K562 (cell line): ENCODE data around the gene FLCN. TPM values are rescaled to one million over a fixed set of nuclear protein-coding genes. Genes with fewer than 3 reads are reported as not detected.

ENCODE experiments used
- ATAC-seq: fragments of 200-7000 bp; cut with Tn5 transposase; 3 replicates; pipeline ENCODE4 v1.9.1; 2020; ENCODE audit warnings: moderate library complexity
- BruUV-seq: library from RNA; stranded (reverse); fragments of 400-500 nt; replicated peaks from 2 replicates; lab custom pipeline; 2021; lab: Mats Ljungman, UMichigan
- CTCF ChIA-PET: fragments of 300-600 bp; formaldehyde crosslinking; extraction: SDS; loops from one replicate; lab custom pipeline; 2021; ENCODE audit warnings: low intra/inter-chr PET ratio; lab: Yijun Ruan, JAX
- POLR2A ChIA-PET: fragments of 300-600, 350-650 bp; sonication (Branson Sonifier 250); formaldehyde crosslinking; extraction: SDS; loops from one replicate; lab custom pipeline; 2021; ENCODE audit warnings: antibody characterized with exemption, inconsistent platforms; lab: Yijun Ruan, JAX
- DNase-seq, 4 experiments: peaks; one replicate each; pipeline versions ENCODE4 v3.0.0 to v3.0.0-alpha.2; 2011 to 2018; ENCODE audit warnings: low spot score in 3 of 4, mixed read lengths in 3 of 4; ENCODE audit errors: extremely low read depth in 1 of 4
- FAIRE-seq: peaks from 2 replicates; lab custom pipeline; 2011; peaks lifted over from hg19 to GRCh38; lab: Jason Lieb, UNC
- H2AFZ ChIP-seq: 2 replicates; pipeline ENCODE4 v1.6.0; 2011; ENCODE audit warnings: low read depth, low read length, control low read depth, inconsistent platforms
- H3K27ac ChIP-seq: fragments of 200-600 bp; 3 replicates; pipeline ENCODE4 v1.8.0; 2011; ENCODE audit warnings: low read depth, mild to moderate bottlenecking, control low read depth, inconsistent platforms, low read length, moderate library complexity, mixed read lengths; ENCODE audit errors: extremely low read depth
- H3K27me3 ChIP-seq, 2 experiments: fragments of 300-600 bp in 1 of 2; 2 replicates in 1 of 2; 3 replicates in 1 of 2; pipeline versions ENCODE4 v1.6.0 to v1.8.0; 2011; ENCODE audit warnings: inconsistent platforms in 2 of 2, low read length in 2 of 2, mild to moderate bottlenecking in 1 of 2, mixed read lengths in 1 of 2, moderate library complexity in 1 of 2; ENCODE audit not compliant: control insufficient read depth in 2 of 2, insufficient read depth in 2 of 2
- H3K36me3 ChIP-seq: fragments of 300-600 bp; 3 replicates; pipeline ENCODE4 v1.8.0; 2011; ENCODE audit warnings: mild to moderate bottlenecking, low read length, inconsistent platforms; ENCODE audit not compliant: control insufficient read depth, insufficient read depth
- H3K4me1 ChIP-seq, 2 experiments: fragments of 200-600 bp in 1 of 2; replicated peaks in 1 of 2; 2 replicates in 1 of 2; 3 replicates in 1 of 2; pipeline versions ENCODE4 v1.5.1 to v1.8.0; 2011; ENCODE audit warnings: inconsistent platforms in 2 of 2, low read length in 2 of 2, mild to moderate bottlenecking in 1 of 2, mixed read lengths in 1 of 2, moderate library complexity in 1 of 2; ENCODE audit not compliant: control insufficient read depth in 2 of 2, insufficient read depth in 2 of 2
- H3K4me2 ChIP-seq: 2 replicates; pipeline ENCODE4 v1.6.1; 2011; ENCODE audit warnings: low read length, control low read depth, inconsistent platforms, mixed read lengths; ENCODE audit not compliant: insufficient read depth
- H3K4me3 ChIP-seq: fragments of 200-600 bp; sonication (generic), shearing (Covaris generic); 2 replicates; pipeline ENCODE4 v1.5.1; 2016; ENCODE audit warnings: control low read depth, inconsistent platforms
- H3K79me2 ChIP-seq: fragments of 200-600 bp; 3 replicates; pipeline ENCODE4 v1.8.0; 2011; ENCODE audit warnings: low read length, inconsistent platforms; ENCODE audit not compliant: control insufficient read depth, insufficient read depth
- H3K9ac ChIP-seq, 2 experiments: 2 replicates each; pipeline versions ENCODE4 v1.6.0 to v1.6.1; 2011; ENCODE audit warnings: low read depth in 2 of 2, low read length in 2 of 2, control low read depth in 1 of 2, inconsistent platforms in 1 of 2, mild to moderate bottlenecking in 1 of 2, mixed read lengths in 1 of 2; ENCODE audit not compliant: insufficient read depth in 1 of 2
- H3K9me1 ChIP-seq: one replicate; pipeline ENCODE4 v1.6.0; 2011; ENCODE audit warnings: inconsistent platforms, mild to moderate bottlenecking, low read length, moderate library complexity; ENCODE audit not compliant: control insufficient read depth, insufficient read depth
- H3K9me3 ChIP-seq: replicated peaks from 2 replicates; pipeline ENCODE4 v1.5.1; 2011; ENCODE audit warnings: low read depth, low read length, inconsistent platforms; ENCODE audit not compliant: control insufficient read depth, insufficient read depth
- H4K20me1 ChIP-seq: replicated peaks from 2 replicates; pipeline ENCODE4 v1.6.1; 2011; ENCODE audit warnings: low read length, inconsistent platforms, mixed read lengths; ENCODE audit not compliant: control insufficient read depth, insufficient read depth
- CAMTA2 ChIP-seq: fragments of 250-450 bp; sonication (Bioruptor Pico); conservative IDR thresholded peaks from 2 replicates; pipeline ENCODE4 v1.5.1; 2022
- SAP30 ChIP-seq: fragments of 200-600 bp; sonication (generic); IDR thresholded peaks from 2 replicates; pipeline ENCODE4 v1.6.1; 2012; ENCODE audit warnings: borderline replicate concordance, low read depth, mild to moderate bottlenecking, moderate library complexity, low read length, control low read depth, inconsistent platforms; ENCODE audit not compliant: insufficient read depth, poor library complexity, severe bottlenecking
- SMAD4 ChIP-seq: fragments of 250-450 bp; sonication (Bioruptor Pico); conservative IDR thresholded peaks from 2 replicates; pipeline ENCODE4 v1.8.0; 2021; ENCODE audit warnings: inconsistent platforms, mild to moderate bottlenecking, moderate library complexity
- SOX6 ChIP-seq: fragments of 450-650 bp; IDR thresholded peaks from 2 replicates; pipeline ENCODE4 v1.6.1; 2014; ENCODE audit warnings: mild to moderate bottlenecking
- TARDBP ChIP-seq: fragments of 450-650 bp; IDR thresholded peaks from 2 replicates; pipeline ENCODE4 v1.6.1; 2016
- ZNF124 ChIP-seq: sonication (generic); formaldehyde crosslinking; IDR thresholded peaks from 2 replicates; pipeline ENCODE4 v1.8.1; 2022; ENCODE audit warnings: missing genetic modification reagents
- WGBS: fragments of 100-300 bp; shearing (Covaris generic); methylation state at CpG from one replicate; pipeline ENCODE4 v1.1.6; 2016; ENCODE audit warnings: low coverage, mixed read lengths; ENCODE audit not compliant: insufficient coverage; ENCODE audit errors: missing lambda C conversion rate; 5-methylcytosine and 5-hydroxymethylcytosine counted together
- in situ Hi-C: fragments of 300-500 bp; cut with MboI; formaldehyde crosslinking; loops from 4 replicates; pipeline ENCODE4 v1.15.0; 2018; ENCODE audit warnings: inconsistent platforms, mixed read lengths
- intact Hi-C: fragments of 100-400 bp; cut with micrococcal nuclease; formaldehyde crosslinking; loops from 2 replicates; pipeline ENCODE4 v1.14.2; 2022
- polyA plus RNA-seq, 8 experiments: library from polyadenylated mRNA; depleted of rRNA in 4 of 8; stranded (reverse) in 5 of 8; unstranded in 3 of 8; fragments of >200 nt; fragmentation: Nextera tagmentation in 2 of 8; fragmentation: Illumina TruSeq in 1 of 8; extraction: Ambion mirVana in 2 of 8; extraction: Trizol in 1 of 8; gene quantifications; 2 replicates each; pipeline versions ENCODE4 v1.2.1 to v1.2.3, GENCODE V29; 2011 to 2014; ENCODE audit warnings: inconsistent platforms in 1 of 8, missing spikeins in 1 of 8
- total RNA-seq, 7 experiments: library from RNA; depleted of rRNA in 6 of 7; stranded (reverse); fragments of >200 nt in 6 of 7; fragmentation: Illumina TruSeq in 2 of 7; extraction: Trizol in 2 of 7; gene quantifications; 2 replicates each; pipeline versions ENCODE4 v1.2.1 to v1.2.3, GENCODE V29; 2011 to 2021; ENCODE audit warnings: low replicate concordance in 1 of 7
- TF ChIP-seq, protein P1 (sequence below), 2 experiments: fragments of 250-450 bp in 1 of 2; fragments of 450-650 bp in 1 of 2; sonication (Bioruptor Pico) in 1 of 2; IDR thresholded peaks; 2 replicates each; pipeline versions ENCODE4 v1.6.1 to v1.8.0; 2016 to 2021; ENCODE audit warnings: mild to moderate bottlenecking in 2 of 2, moderate library complexity in 2 of 2, missing compliant biosample characterization in 1 of 2, missing genetic modification characterization in 1 of 2
- TF ChIP-seq, protein P2 (sequence below): sonication (generic); formaldehyde crosslinking; IDR thresholded peaks from 2 replicates; pipeline ENCODE4 v1.8.1; 2023; ENCODE audit warnings: mild to moderate bottlenecking, missing genetic modification reagents

FLCN gene
- total and polyA plus RNA-seq, 9 of the 15 experiments (the other 6 are each of a cell fraction or from before 2014, with no cell fraction given), result 1.6 to 33.5 (median 10.9) TPM

DNA sequence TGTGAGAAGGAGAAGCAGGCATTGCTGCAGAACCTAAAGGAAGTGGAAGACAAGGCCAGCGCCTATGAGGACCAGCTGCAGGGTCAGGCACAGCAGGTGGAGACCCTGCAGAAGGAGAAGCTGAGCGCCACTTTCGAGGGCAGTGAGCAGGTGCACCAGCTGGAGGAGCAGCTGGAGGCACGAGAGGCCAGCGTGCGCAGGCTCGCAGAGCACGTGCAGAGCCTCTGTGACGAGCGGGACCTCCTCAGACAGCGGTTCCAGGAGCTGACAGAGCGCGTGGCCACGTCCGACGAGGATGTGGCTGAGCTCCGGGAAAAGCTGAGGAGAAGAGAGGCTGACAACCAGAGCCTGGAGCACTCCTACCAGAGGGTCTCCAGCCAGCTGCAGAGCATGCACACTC, 72.3 kb downstream of the FLCN start:
- Histone ChIP-seq H3K36me3 (peaks cover 32% of the 10 kb centered on the region; the same call in 2 of the 3 replicates), H3K9me1 (peaks cover 3% of the 10 kb centered on the region), H3K4me2 (no peak overlapping the region), H3K27me3 (no peaks in the 10 kb centered on the region), H4K20me1 (no peaks in the 10 kb centered on the region), H3K4me1 (peaks cover 0 to 4% of the 10 kb centered on the region in 2 experiments; a peak in 2 of 5 replicates), H3K27ac (no peak overlapping the region), H3K9ac (no peak overlapping the region), H3K79me2 (no peaks in the 10 kb centered on the region), H3K9me3 (no peaks in the 10 kb centered on the region), H3K4me3 (no peak overlapping the region), H2AFZ (no peak overlapping the region)
- intact Hi-C loops, result no loop called here
- BruUV-seq, result no TSS peak
- DNase-seq (no peak), FAIRE-seq (no peak), ATAC-seq (no peak)
- ChIA-PET CTCF (no interaction called here), POLR2A (no interaction called here)
- WGBS, result 100% methylated on average over 3 of the region's 17 CpGs
- in situ Hi-C loops, result no loop called here
- no peak for TF ChIP-seq SMAD4 (CRISPR knock-in tag)
- no peak for TF ChIP-seq TARDBP
- TF ChIP-seq, protein P1, sequence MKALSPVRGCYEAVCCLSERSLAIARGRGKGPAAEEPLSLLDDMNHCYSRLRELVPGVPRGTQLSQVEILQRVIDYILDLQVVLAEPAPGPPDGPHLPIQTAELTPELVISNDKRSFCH (CRISPR knock-in tag; IDR thresholded peaks at IDR 0.05), result no peak
- TF ChIP-seq, protein P1 (tag; IDR thresholded peaks at IDR 0.05), result no peak
- TF ChIP-seq, protein P2, sequence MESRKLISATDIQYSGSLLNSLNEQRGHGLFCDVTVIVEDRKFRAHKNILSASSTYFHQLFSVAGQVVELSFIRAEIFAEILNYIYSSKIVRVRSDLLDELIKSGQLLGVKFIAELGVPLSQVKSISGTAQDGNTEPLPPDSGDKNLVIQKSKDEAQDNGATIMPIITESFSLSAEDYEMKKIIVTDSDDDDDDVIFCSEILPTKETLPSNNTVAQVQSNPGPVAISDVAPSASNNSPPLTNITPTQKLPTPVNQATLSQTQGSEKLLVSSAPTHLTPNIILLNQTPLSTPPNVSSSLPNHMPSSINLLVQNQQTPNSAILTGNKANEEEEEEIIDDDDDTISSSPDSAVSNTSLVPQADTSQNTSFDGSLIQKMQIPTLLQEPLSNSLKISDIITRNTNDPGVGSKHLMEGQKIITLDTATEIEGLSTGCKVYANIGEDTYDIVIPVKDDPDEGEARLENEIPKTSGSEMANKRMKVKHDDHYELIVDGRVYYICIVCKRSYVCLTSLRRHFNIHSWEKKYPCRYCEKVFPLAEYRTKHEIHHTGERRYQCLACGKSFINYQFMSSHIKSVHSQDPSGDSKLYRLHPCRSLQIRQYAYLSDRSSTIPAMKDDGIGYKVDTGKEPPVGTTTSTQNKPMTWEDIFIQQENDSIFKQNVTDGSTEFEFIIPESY (CRISPR knock-in tag), result peak; percentile 3; the same call in 1 of the 2 replicates
- no peak for TF ChIP-seq ZNF124 (CRISPR knock-in tag)
- no peak for TF ChIP-seq CAMTA2
- TF ChIP-seq SOX6, result no peak
- no peak for TF ChIP-seq SAP30
